SIG-M5 (cell line): ENCODE results near the gene RHOBTB1.

Source experiments
- DNase-seq: peaks from one replicate; lab custom pipeline; 2025; lab: John Stamatoyannopoulos, UW

The RHOBTB1 gene

DNA sequence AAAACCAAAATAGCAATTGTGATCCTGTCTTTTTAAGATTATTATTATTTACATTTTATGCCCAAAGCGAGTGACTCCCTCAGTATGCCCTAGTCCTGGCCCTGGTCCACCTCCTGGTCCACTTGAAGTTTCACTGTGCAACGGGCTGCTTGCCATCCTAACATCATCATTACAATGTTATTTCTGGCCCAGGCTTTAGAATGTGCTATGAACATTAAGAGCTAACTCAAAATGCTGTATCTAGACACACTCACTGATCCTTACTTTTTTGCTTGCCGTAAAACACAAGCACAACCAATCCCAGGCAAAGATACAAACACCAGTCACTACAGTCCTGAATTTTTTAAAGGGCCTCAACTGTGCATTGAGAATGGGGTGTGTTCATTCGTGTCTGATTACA, 38.4 kb downstream of the RHOBTB1 start:
- no peak for DNase-seq

DNA sequence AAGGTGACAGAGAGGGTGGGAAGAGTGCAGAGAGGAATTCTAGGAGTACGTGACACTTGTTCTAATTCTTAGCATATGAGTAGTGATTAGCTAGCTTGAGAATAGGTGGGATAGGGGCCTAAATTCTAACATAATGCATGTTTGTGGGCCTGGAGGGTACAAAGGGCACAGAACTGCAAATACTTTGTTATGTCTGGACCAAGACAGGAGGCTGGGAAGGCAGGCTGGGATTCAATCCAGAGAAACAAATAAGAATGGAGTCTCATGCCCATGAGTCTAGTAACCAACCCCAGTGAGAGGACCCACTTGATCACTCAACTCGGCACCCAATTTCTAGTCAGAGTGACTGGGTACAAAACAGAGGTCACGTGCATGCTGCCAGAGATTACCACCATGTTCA, 40.9 kb downstream of the RHOBTB1 start:
- DNase-seq = no peak

DNA sequence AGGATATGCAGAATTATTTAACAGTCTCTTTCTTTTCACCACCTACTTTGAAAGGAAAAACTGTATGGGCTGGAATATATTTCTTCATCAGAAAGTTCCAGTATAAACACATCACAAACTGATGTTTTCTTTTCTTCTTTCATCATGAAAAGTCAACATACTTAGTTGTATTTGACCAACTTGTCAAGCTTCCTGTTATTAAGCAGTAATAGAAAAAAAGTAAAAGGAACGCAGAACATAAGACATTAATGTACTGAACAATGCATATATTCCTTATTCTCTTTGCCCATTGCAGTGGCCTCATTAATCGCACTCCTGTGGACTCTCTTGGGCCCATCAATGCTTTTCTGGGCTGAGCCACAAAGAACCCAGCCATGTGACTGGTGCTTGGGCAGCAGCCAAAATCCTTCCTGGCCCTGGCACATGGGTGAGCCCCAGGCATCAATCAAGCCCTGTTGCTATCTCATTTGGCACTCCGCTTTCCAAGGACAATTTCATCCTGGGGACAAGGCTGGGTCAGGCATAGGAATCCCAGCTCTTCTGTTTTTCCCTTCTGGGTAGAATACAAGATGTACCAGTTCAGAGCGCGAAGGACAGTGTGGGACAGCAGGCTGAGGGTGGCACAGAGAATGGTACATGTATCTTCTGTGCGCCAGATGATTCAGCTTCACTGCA, 42.3 kb downstream of the RHOBTB1 start:
- DNase-seq = no peak

DNA sequence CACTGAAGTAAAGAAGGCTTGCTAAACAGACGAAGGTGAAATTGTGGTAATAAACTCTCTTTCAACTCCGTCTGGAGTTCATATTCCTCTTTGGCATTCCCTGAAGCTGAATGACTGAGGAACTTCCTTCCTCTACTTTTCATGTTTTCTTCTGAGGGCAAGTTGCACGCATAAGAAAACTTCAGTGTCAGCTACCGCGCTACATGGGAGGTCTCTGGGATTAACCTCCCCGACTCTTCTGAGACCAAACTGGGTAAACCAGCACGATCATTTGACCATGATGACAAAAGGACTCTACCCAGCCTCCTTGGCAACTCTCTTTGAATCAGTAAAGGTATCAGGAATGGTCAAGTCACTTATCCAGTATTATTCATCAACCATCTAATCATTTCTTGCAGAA, 44.7 kb downstream of the RHOBTB1 start:
- no peak for DNase-seq

DNA sequence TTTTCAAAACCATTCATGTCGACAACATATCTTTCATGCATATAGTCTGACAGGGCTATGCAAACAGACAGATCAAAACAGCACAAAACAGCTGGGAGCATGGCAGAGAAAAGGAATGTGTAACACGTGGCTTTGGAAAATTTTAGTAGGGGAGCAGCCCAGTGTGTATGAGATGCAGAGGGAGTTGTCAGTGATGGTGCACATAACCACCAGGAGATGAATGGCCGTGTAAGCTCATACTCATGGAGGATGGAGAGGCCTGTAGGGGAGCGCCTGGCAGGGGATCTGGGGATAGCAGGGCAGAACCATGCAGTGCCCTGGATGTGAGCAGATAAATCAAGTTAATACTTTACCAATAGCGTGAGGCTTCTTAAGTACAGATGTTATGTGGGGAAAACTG, 45.7 kb downstream of the RHOBTB1 start:
- no peak for DNase-seq

DNA sequence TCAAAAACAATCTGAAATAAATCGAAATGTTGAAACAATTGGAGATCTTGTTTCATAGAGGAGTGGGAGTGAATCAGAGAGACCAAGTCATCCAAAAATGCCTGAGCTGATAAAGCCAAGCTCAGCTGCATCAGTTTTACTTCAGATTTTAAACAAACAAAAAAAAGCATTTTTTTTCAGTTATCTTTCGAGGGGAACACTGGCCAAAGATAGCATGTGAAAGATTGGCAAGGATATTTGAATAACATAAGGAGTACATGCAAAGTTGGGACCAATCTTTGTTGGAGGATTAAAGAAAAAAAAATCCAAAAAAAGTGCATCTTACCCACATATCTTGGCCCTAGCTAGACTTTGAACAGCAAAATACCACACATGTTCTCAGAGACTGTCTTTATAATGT, 47.2 kb downstream of the RHOBTB1 start:
- no peak for DNase-seq

DNA sequence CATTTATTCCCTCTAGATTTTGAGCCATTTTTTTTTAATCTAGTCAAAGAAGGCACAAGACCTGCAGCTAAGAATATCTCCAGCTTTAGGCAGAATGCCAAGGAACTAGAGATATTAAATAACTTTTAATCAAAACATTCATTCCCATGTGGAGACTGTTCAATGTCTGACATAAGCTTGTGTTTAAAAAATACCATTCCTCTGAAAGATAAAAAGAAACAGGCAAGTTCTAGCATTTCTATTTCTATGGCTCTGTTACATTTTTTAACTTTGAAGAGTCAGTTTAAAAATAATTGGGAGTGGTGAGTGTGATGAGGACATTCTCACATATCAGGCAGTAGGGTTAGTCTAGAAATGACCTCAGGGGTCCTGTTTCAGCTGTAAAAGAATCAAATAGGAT, 48.0 kb downstream of the RHOBTB1 start:
- DNase-seq = no peak

DNA sequence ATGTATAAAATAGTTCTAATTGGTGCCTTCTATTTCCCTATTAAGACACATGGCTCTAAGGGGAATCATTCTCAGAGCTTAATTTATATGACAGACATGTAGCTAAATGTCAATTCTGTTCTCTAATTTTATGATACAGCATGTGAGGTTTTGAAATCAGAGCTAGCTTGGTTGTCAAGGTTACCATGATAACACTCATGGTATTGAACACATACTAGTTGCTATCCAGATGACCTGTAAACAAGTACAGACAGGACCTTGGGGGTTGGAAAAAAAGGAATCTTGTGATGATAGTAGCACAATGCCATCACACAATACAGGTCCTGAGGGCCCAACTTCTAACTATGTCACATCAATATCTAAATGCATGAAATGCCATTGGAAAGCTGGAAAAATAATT, 49.2 kb downstream of the RHOBTB1 start:
- DNase-seq = no peak

DNA sequence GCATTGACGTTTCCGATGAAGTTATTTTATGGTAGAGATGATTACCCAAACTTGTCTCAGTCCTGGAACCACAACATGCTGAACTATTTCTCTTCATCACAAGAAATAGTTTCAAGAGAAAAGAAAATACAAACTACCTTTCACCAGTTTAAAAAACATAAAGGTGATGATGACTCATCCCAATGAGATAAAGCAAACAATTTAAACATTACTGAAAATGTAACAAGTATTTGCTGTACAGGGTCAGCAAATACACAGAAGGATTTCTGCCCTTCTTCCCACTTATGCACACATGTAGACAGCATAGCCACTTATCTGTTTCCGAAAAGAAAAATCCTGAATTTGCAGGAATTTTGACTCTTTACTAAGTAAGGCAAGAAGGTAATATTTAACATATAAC, 50.8 kb downstream of the RHOBTB1 start:
- DNase-seq = no peak

DNA sequence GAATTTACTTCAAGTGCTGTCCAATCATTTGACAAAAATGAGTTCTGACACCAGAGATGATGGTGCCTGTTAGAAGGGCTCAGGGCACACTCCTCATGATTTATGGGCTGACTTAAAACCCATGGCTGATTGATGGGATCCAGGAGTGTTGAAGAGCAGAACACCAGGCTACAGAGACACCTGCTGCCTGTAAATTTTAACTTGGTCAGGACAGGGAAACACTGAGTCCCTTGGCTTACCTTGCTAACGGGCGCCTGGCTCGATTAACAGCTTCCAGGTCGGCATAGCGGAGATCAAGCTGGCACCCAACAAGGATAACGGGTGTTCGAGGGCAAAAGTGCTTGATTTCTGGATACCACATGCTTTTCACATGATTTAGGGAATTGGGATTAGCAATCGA, 51.4 kb downstream of the RHOBTB1 start:
- DNase-seq = no peak

DNA sequence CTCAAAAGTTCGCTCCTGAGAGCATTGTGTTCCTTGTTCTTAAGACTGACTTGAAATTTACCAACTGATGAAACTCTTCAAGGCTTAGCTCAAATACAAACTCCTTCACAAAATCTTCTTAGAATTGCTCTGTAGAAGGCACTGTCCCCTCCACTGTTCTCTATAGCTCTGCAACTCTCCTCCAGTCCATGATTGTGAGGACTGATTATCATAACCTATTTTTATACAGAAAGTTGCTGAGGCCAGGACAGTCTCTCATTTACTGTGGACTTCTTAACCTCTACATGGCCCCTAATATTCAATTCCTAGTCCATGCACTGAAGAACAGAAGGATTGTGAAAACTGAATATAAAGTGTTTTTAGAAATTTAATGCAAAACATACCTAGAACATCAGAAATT, 53.2 kb downstream of the RHOBTB1 start:
- no peak for DNase-seq

DNA sequence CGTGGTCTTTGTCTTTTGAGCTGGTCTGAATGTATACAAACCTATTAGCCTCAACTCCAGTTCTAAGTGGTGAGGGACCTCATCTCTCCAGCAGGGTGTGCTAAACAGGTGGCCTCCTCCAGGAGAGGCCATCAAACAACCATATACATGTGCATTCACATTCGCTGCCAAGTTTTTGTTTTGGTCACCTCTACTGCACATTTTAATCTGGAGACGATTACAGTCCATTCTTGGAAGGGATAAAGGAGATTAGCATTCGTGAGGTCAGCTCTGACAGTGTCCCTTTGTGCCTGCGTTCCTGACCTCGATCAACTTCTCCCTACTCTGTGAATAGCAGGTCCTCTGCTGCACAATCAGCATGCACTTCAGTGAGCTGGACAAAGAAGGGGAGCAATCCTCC, 60.8 kb downstream of the RHOBTB1 start:
- DNase-seq = no peak

DNA sequence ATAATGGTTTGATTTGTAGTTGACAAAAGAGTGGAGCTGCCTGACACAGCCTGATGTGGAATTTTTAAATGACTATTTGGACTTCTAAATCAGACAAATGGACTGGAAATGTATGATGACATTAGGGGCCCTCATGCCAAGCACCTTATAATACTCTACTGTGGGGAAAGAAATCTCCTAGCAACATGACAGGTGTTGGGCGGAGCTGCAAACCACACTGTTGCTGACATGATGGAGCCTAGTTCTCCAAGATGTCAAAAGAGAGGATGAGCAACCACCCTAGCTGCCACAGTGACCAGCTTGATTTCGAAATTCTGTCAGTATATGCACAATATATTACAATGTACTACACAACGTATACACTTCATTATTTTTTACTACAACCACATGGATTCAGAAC, 65.8 kb downstream of the RHOBTB1 start:
- no peak for DNase-seq

DNA sequence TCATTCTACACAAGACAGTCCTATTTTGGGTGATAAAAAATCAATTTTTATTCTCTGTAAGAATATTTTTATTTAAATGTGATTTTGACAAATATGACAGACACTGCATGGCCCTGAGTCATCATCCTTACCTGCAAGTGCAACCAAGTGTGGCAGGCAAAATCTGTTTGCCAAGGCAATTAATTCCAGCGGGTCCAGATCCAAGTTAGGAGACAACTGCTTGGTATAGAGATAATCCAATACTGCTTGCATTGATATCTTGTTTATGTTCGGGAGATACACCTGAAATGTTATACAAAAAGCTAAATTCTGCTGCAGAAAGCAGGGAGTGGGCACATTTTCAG, 66.2 kb downstream of the RHOBTB1 start:
- DNase-seq = no peak

DNA sequence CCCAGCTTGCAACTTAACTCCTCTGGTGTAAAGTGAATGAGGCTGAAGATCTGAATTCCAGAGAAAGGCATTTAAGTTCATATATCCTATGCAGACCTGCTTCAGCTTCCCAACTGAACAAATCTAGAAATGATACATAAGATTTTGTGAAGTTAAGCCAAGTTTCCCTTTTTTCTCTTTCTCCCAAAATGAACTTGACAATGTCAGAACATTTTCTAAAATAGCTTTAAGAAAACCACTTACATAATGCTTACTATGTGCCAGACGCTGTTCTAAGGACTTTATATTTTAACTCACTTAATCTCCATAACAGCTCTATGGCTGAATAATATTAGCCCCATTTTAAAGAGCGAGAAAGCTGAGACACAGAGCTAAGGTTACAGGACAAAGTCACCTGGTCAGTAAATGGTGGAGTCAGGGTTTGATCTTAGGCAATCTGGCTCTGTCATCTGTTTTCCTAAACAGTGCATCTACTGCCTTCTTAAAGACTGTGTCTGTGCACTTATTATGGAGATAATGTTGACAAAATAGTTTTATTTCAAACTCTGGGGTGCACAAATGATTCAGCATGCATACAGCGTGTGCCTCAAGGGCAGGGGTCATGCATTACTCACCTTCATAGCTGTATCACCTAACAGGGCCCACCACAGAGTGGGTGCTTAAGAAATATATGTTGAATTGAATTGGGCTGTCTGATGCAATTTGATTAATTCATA, 66.8 kb downstream of the RHOBTB1 start:
- no peak for DNase-seq

DNA sequence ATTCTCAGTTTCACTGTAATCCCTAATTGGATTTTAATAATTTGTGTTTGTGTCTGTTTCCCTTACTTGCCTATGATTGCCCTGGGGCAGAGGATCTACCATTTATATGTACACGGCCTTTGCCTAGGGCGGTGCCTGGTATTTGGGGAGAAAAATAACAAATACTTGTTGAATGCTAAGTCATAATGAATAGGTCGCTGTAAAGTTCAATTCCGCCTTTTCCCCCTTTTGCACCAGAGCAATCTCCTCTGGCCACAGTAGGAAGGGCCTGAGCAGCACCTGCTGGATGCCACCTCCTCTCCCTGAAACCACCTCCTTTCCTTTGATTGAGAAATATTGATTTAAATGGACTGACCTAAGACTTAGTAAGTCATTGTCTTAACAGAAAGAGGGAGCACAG, 70.2 kb downstream of the RHOBTB1 start:
- DNase-seq = no peak

DNA sequence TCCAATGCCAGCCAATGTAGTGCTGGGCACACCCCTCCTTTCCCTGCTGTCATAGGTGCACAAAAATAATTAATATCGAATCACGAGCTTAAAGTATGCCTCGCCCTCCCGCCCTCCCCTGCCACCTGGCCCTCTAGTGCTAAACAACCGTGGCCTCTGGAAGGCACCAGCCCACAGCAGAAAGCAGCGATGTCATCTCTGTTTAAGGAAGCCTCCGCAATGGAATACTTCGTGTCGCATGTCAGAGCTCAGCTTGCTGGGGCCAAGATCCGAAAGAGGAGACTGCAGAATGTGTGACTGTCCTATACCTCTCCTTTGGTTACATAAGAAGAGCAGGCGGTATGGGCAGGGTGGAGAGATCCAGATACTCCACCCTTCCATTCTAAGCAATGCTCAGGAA, 71.5 kb downstream of the RHOBTB1 start:
- no peak for DNase-seq

DNA sequence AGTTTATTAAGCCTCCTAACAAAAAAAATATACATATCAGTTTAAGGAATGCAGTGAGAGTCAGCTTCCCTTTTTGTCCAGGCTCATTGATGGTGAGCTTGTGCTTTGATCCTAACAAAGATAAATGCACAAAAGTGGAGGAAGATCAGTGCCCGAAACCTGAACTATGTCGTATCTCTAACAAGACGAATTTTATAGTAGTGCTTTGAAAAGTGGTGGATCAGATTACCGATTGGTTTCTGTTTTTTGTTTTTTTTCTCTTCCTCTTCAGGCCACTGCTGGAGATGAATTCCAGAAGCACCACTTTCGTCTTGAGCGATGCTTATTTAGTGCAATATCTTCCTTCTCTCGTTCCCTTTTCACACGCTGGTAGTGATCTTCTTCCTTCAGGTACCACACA, 72.8 kb downstream of the RHOBTB1 start:
- DNase-seq = no peak

DNA sequence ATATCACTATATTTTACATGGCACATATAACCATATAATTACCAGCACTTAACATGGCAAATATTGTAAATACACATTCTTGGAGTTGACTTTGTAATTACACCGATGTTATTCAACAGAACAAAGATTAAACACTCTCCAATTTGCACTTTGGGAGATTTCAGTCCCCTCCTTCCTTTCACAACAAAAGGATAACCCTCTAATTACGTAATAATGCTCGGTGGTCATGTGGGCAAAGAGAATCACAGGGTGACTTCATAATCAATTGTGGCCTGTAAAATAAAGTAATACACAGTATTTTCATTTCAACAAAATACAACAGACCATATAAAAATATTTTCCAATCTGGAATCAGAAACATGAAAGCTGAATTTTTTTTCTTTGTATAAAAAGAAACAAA, 73.2 kb downstream of the RHOBTB1 start:
- no peak for DNase-seq

DNA sequence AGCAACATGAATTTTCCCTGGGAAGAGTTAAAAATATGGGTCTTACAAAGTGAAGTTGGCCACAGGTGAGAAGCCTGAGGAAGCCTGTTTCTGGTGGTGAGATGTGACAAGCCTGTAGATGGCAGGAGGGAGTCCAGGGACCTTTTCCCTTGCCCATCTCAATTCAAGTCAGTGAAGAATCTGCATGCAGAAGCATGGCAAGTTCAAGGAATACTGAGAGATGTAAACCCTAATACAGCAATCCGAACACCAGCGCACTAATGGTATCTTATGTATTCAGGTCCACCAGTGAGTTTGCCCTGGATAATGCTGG, 73.6 kb downstream of the RHOBTB1 start:
- DNase-seq = no peak

DNA sequence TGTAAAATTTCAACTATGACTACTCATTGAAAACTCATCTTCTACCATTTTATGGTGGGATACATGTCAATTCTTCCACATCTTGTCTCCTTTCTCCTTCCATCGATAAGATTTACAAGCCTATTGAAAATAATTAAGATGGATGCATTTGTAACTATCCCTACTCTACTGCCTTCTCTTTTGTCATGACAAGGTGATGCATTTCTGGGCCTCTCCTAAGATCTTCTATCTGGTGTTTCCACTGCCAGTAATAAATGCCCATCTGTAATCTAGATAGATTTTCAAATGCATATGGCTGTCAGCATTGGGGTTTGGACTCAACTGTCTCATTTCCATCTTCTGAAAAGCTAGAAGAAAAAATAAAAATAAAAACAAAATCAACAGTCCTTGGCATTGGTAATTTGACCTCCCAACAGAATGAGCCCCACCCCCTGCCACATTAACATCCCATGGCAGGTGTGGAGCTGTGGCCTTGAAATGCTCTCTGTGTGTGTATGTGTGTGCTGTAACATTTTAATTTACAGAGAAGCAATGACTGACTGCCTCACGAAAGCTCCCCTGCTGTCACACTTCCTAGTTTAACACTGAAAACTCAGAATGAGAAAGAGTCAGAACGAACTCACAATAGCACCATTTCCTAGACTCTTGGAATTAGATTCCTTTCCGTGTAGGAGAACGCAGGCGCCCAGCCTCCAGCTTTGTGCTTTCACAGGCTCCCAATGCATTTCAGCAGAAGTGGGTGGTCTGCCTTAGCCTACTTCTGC, 74.2 kb downstream of the RHOBTB1 start:
- DNase-seq = no peak

DNA sequence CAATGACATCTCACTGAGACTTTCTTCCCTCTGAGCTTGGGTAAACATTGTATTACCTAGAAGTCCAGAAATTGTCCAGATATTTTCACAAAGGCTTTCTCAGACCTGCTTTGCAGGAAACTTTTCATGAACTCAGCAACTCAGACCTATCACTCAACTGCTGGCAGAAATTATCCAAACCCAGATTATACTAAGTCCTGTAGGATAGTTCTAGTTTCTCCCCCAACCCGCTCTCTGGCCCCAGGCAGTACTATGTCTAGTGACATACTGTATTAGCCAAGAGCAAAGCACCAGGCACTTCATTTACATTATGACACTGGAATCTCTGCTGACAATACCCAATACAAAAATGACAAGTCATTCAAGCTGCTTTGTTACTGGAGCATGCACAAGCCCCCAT, 75.0 kb downstream of the RHOBTB1 start:
- no peak for DNase-seq

DNA sequence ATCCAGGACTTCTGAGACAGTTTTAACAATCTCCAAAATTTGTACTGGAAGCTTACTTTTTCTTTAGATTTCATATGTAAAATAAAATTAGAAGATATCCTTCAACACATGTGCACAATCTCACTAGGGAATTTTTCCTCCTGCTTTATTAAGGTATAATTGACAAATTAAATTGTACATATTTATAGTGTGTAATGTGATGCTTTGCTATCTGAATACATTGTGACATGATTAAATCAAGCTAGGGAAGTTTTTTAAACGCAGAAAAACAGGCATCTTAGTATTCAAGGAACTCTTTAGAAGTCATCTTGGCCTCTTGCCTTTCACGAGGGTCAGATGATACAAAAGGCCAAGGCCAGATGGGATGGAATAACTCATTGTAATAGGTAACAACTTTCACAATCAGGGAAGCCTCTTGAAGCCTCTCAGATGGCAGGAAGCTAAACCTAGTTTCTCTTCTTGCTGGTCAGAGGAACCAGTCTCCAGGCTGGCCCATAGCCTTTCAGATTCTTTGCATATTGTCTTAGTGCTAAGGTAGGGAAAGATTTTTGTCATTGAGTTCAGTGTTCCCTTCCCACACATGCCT, 78.7 kb downstream of the RHOBTB1 start:
- DNase-seq = no peak
